Type B pancreatic cell (in vitro differentiated cells): Measurements from ENCODE around the gene AFAP1. TPM values are rescaled to one million over a fixed set of nuclear protein-coding genes. Genes with fewer than 3 reads are reported as not detected.

Source experiments
- DNase-seq: peaks from one replicate; pipeline ENCODE4 v3.0.0; 2021; ENCODE audit warnings: mixed read lengths; ENCODE audit not compliant: unreplicated experiment; ENCODE audit errors: extremely low spot score
- H3K27ac Mint-ChIP-seq: 2 replicates; pipeline ENCODE4 v1.8.0; 2021; ENCODE audit warnings: mild to moderate bottlenecking, mixed read lengths
- H3K27me3 Mint-ChIP-seq: 2 replicates; pipeline ENCODE4 v1.8.0; 2021; ENCODE audit warnings: mixed read lengths
- H3K36me3 Mint-ChIP-seq: 2 replicates; pipeline ENCODE4 v1.8.0; 2021; ENCODE audit warnings: mixed read lengths
- H3K4me1 Mint-ChIP-seq: one replicate; pipeline ENCODE4 v1.8.0; 2021; ENCODE audit warnings: mixed read lengths; ENCODE audit not compliant: unreplicated experiment
- H3K4me3 Mint-ChIP-seq: 2 replicates; pipeline ENCODE4 v1.8.0; 2021; ENCODE audit warnings: mild to moderate bottlenecking, mixed read lengths
- H3K9me3 Mint-ChIP-seq: 2 replicates; pipeline ENCODE4 v1.8.0; 2021; ENCODE audit warnings: mixed read lengths
- CTCF ChIP-seq: fragments of 200-600 bp; sonication (generic); conservative IDR thresholded peaks from 2 replicates; pipeline ENCODE4 v1.5.0; 2021; ENCODE audit warnings: antibody characterized with exemption, mild to moderate bottlenecking
- total RNA-seq: library from RNA; stranded (reverse); gene quantifications from 2 replicates; pipeline ENCODE4 v1.2.1, GENCODE V29; 2021; ENCODE audit warnings: low replicate concordance

The AFAP1 gene
- total RNA-seq, 1 donor from 2014 or later = 36.6 TPM

- no peak for DNase-seq
- Mint-ChIP-seq H3K9me3 (peaks cover 8% of the 10 kb centered on the region), H3K27me3 (no peaks in the 10 kb centered on the region), H3K4me3 (no peak overlapping the region), H3K4me1 (peaks cover 45% of the 10 kb centered on the region), H3K27ac (no peak overlapping the region), H3K36me3 (peaks cover 22% of the 10 kb centered on the region)
- no peak for TF ChIP-seq CTCF
These were observed 52.2 kb downstream of the AFAP1 start for GRCh38 chr4:7887436-7887835.

GRCh38 chr4:7886007-7886973 is 53.4 kb downstream of the AFAP1 start:
- DNase-seq = no peak
- Mint-ChIP-seq H3K27ac (no peak overlapping the region), H3K36me3 (peaks cover 20% of the 10 kb centered on the region), H3K4me3 (no peak overlapping the region), H3K9me3 (peaks cover 8% of the 10 kb centered on the region), H3K27me3 (no peaks in the 10 kb centered on the region), H3K4me1 (peaks cover 37% of the 10 kb centered on the region)
- no peak for TF ChIP-seq CTCF

- Mint-ChIP-seq H3K4me1 (peaks cover 37% of the 10 kb centered on the region), H3K27ac (peak overlapping the region; percentile 14), H3K36me3 (peaks cover 19% of the 10 kb centered on the region), H3K9me3 (peaks cover 8% of the 10 kb centered on the region), H3K27me3 (no peaks in the 10 kb centered on the region), H3K4me3 (peak overlapping the region; percentile 7)
- TF ChIP-seq CTCF = no peak
- no peak for DNase-seq
These were observed 54.2 kb downstream of the AFAP1 start for GRCh38 chr4:7885216-7886006.

- DNase-seq = no peak
- no peak for TF ChIP-seq CTCF
- peaks cover 54% of the 10 kb centered on the region for H3K4me1 Mint-ChIP-seq
- H3K9me3 Mint-ChIP-seq = no peaks in the 10 kb centered on the region
- no peak overlapping the region for H3K4me3 Mint-ChIP-seq
- no peak overlapping the region for H3K27ac Mint-ChIP-seq
- no peaks in the 10 kb centered on the region for H3K27me3 Mint-ChIP-seq
- peaks cover 5% of the 10 kb centered on the region for H3K36me3 Mint-ChIP-seq
These were observed 59.0 kb downstream of the AFAP1 start for GRCh38 chr4:7880683-7881082.

- no peaks in the 10 kb centered on the region for H3K27me3 Mint-ChIP-seq
- H3K4me3 Mint-ChIP-seq = no peak overlapping the region
- no peaks in the 10 kb centered on the region for H3K36me3 Mint-ChIP-seq
- H3K27ac Mint-ChIP-seq = peak overlapping the region; percentile 8
- TF ChIP-seq CTCF = no peak
- DNase-seq = no peak
- H3K9me3 Mint-ChIP-seq = no peaks in the 10 kb centered on the region
- H3K4me1 Mint-ChIP-seq = peaks cover 48% of the 10 kb centered on the region
These were observed 60.5 kb downstream of the AFAP1 start for GRCh38 chr4:7879127-7879526.
